ENCODE measurements around the gene SIX1.

Gene SIX1

DNA sequence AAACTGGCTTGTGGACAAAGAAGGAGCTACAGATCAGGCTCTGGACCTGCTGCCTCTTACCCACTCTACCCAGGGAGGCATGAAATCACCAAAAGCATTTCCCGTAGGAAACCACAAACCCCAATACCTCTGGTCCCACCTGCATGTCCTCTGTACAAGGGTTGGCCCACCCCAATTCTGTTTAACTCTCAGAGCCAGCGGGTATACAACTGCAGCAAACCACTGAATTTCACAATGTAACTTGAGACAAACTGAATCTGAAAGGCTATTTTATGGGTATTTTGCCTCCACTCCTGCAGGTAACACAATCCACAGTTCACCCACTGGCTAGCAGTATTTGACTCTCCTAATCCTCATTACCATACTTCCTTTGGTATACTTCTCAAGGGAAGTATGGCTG, 16.5 kb downstream of the SIX1 start:
- no peak for DNase-seq (ENCODE audit: low read depth)
- H3K4me3 ChIP-seq (ENCODE audit: low read length): no peak overlapping the region
- TF ChIP-seq, protein P1, sequence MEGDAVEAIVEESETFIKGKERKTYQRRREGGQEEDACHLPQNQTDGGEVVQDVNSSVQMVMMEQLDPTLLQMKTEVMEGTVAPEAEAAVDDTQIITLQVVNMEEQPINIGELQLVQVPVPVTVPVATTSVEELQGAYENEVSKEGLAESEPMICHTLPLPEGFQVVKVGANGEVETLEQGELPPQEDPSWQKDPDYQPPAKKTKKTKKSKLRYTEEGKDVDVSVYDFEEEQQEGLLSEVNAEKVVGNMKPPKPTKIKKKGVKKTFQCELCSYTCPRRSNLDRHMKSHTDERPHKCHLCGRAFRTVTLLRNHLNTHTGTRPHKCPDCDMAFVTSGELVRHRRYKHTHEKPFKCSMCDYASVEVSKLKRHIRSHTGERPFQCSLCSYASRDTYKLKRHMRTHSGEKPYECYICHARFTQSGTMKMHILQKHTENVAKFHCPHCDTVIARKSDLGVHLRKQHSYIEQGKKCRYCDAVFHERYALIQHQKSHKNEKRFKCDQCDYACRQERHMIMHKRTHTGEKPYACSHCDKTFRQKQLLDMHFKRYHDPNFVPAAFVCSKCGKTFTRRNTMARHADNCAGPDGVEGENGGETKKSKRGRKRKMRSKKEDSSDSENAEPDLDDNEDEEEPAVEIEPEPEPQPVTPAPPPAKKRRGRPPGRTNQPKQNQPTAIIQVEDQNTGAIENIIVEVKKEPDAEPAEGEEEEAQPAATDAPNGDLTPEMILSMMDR (IDR thresholded peaks at IDR 0.05; ENCODE audit: insufficient read depth, low read depth, low read length, missing control alignments): no peak

DNA sequence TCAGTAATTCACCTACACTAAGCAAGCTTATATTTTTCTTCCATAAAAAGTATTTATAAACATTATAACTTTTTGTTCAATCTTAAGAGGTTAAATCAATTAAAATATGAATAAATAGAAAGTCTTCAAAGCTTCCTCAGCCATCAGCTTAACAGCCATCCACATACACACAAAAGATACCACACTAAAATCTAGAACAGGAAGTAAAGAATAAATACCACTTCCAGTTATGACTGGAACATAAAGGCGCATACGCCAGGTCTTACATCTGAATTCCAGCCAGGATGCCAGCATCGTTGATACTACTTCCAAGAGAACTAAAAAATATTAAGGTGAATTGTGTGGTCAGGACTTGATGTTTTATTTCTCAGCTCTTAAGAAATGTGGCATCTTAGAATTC, 17.0 kb downstream of the SIX1 start:
- TF ChIP-seq, protein P1 (IDR thresholded peaks at IDR 0.05; ENCODE audit: insufficient read depth, low read depth, low read length, missing control alignments): no peak
- no peak for DNase-seq (ENCODE audit: low read depth)
- H3K4me3 ChIP-seq (ENCODE audit: low read length): no peak overlapping the region

DNA sequence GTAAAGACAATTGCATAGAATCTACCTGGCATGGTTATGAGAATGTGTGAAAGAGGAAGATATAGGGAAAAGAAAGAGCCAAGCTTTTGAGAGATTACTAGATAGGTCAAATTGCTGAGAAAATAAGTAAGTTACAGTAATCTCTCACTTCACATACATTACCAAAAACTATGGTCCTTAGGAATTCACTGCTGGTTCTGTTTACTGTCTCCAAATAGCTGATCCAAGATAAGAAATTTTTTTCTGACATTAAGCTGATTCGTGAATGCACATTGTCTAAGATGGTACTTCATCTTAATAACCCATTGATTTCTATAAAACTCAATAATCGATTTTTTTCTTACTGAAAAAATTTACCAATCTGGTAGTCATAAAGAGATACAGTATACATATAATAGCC, 17.4 kb downstream of the SIX1 start:
- DNase-seq (ENCODE audit: low read depth): no peak
- TF ChIP-seq, protein P1 (IDR thresholded peaks at IDR 0.05; ENCODE audit: insufficient read depth, low read depth, low read length, missing control alignments): no peak
- no peak overlapping the region for H3K4me3 ChIP-seq (ENCODE audit: low read length)

DNA sequence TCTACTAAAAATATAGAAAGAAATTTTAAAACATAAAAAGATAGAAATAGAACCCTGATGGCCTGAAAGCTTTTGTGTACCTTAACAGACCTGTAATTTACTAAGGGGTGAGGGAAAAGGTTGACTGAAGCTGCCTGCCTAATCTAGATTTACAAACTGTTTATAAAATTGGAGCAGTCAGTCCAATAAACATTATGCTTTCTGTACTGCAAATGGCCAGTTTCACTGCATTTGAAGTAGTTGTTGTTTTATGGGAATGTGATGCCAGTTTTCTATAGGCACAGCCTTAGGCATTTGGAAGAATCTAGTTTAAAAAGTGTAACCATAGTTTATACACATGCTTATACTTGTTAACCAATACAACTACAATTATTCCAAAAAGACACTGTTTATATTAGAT, 19.1 kb downstream of the SIX1 start:
- TF ChIP-seq, protein P1 (IDR thresholded peaks at IDR 0.05; ENCODE audit: insufficient read depth, low read depth, low read length, missing control alignments): no peak
- DNase-seq (ENCODE audit: low read depth): no peak
- no peak overlapping the region for H3K4me3 ChIP-seq (ENCODE audit: low read length)

DNA sequence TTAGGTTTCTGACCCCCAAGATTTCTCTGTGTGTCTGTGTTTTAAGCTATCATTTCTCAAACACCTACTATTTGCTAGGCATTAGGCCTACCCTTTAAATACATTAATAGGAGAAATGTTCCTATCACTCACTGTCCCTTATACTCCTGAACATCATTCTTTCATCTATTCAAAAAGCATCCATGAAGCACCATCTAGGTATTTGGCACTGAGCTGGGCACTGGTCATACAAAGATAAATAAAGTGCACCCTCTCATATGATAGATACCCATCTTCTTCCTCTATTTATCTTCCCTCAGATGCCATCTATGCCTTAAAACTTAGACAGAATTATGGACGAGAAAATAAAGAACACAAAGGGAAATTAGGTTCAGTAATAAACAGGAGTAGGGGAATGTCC, 20.4 kb downstream of the SIX1 start:
- H3K4me3 ChIP-seq (ENCODE audit: low read length): no peak overlapping the region
- TF ChIP-seq, protein P1 (IDR thresholded peaks at IDR 0.05; ENCODE audit: insufficient read depth, low read depth, low read length, missing control alignments): no peak
- DNase-seq (ENCODE audit: low read depth): no peak

DNA sequence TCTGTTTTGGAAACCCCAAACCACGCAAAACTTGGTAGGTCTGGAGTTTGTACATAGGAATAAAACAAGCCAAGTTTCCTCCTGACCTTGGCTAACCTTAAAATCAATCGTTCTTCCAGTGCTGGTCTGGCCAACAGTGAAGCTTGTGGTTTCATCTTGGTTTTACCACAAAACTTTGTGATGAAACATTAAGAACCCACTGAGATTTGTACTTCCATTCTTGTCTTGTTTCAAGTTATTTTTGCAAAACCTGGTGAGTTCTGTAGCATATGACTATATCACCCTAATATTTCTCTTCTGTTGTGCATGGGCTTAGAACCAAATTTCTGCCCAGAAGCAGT, 26.4 kb downstream of the SIX1 start:
- no peak overlapping the region for H3K4me3 ChIP-seq (ENCODE audit: low read length)
- TF ChIP-seq, protein P1 (IDR thresholded peaks at IDR 0.05; ENCODE audit: insufficient read depth, low read depth, low read length, missing control alignments): no peak
- DNase-seq (ENCODE audit: low read depth): no peak

DNA sequence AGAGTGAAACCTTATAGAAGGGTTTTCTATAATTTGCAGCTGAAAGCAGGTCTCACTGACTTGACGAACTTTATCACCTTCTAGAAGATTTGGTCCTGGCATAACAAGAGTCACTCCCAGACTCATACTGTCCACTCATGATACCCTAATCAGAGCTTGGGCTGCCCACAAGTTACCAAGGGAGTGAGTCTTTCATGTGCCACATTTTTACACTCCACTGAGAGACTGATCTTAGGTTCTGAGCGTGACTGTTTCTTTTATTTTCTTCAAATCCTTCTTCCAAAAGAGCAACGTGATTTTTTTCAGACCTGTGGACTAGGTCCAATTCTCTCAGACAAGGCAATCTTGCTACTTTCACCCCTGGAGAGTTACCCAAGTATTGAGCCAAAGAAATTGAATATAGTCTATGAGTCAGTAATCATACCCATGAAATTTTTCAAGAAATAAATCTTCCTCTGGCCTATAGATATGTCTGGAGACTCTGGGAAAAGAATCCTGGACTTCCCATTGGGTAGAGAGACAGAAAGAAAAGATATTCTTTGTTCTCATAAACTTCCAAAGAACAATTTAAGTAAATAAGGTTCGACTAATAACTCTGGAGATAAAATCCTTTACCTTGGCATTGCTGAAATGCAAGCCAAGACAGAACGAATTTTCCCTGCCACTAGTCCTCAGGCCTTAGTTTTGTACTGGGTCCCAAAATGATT, 26.9 kb downstream of the SIX1 start:
- no peak overlapping the region for H3K4me3 ChIP-seq (ENCODE audit: low read length)
- TF ChIP-seq, protein P1 (IDR thresholded peaks at IDR 0.05; ENCODE audit: insufficient read depth, low read depth, low read length, missing control alignments): no peak
- no peak for DNase-seq (ENCODE audit: low read depth)

Measured in epithelial cell of esophagus (primary cell).